Activated CD8-positive, alpha-beta memory T cell treated with anti-CD3 and anti-CD28 coated beads, Interleukin-2, amount 50 U/mL, for 48 hours (primary cell): Measurements from ENCODE around the gene MRPL43.

Source experiments
- DNase-seq: peaks from one replicate; pipeline ENCODE4 v3.0.0-alpha.2; 2020

The MRPL43 gene

DNA sequence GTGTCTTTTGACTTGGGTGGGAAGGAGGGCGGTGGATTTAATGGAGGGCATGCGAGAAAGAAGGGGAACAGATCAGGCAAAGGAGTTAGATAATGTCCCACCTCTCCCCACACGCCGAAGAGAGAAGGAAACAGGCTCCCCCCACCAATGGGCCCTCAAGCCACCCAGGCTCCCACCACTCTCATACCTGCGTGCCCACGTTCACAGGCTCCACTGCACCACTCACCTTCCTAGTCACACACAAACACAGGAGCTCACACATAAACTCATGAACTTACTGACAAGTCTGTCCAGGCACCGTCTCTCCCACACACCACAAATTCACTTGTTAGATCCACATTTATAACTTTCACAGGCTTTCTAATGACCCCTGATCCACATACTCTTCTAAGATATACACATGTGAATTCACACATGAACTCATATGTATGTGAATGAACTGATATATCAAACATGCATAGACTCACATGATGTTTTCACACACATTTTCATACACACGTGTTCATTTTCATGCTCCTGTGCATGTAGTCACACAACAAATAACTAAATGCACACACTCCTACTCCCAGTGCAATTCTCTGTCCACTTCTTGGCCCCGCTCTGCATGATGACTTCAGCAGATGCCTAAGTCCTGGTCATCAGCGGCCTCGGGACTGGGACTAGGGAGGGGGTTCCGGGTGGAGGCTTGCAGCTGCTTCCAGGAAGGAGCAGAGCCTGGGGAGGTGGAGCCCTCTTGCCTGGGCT is 13.8 kb upstream of the MRPL43 start:
- no peak for DNase-seq

DNA sequence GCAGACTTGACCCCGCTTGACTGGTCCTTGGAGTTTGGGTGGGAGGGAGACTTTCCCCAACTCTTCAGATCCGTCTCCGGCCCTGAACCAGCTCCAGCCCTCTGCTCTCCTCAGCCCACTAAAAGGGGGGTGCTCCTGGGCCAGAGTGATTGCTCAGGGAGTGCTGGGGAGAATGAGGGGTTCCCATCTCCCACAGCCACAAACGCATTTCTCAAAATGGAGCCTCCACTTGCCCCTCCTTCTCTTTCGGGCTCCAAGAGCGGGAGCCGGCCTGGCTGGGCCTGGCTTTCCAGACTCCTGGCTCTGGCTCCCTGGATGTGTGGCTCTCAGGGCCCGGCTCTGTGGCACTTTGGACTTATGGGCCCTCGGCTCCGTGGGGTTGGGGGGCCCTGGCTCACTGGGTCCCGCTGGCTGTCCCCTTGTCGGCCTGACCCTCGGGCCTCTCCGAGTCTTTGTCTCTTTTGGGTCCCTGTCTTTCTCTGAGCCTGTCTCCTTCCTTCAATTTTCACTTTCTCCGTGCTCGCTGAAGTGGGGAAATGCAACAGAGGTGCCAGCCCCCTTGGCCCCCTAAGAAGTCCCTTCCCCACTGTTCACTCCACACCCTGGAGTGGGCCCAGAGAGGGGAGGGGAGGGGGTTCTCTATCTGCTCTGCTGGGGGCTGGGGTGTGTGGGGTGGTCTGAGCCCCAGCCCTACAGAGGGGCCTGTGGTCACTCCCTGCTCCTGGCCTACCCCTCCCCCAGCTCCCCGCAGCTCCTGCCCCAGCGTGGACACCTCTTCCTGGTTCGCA is 13.0 kb upstream of the MRPL43 start:
- no peak for DNase-seq

DNA sequence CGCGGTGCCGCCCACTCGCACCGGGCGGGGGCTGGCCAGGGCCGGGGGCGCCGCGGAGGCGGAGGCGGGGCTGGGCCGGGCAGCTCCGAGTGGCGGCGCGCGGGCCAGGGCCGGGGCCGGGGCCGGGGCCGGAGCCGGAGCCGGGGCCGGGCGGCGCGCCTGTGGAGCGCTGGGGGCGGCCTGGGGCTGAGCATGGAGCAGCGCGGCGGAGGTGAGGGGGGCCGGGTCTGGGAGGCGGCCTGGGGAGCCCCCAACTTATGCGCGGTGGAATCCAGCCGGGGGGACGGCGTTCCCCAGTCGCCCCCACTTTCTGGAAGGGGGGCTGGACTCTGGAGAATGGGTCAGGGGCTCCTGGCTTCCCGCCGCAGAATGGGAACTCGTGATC is 12.4 kb upstream of the MRPL43 start, which contains the start of gene LZTS2:
Gene LZTS2 (plus strand): TSS at position 67 of the 385 bp plus-strand sequence. CDS start 2,731 bp downstream, outside the sequence.
- no peak for DNase-seq

DNA sequence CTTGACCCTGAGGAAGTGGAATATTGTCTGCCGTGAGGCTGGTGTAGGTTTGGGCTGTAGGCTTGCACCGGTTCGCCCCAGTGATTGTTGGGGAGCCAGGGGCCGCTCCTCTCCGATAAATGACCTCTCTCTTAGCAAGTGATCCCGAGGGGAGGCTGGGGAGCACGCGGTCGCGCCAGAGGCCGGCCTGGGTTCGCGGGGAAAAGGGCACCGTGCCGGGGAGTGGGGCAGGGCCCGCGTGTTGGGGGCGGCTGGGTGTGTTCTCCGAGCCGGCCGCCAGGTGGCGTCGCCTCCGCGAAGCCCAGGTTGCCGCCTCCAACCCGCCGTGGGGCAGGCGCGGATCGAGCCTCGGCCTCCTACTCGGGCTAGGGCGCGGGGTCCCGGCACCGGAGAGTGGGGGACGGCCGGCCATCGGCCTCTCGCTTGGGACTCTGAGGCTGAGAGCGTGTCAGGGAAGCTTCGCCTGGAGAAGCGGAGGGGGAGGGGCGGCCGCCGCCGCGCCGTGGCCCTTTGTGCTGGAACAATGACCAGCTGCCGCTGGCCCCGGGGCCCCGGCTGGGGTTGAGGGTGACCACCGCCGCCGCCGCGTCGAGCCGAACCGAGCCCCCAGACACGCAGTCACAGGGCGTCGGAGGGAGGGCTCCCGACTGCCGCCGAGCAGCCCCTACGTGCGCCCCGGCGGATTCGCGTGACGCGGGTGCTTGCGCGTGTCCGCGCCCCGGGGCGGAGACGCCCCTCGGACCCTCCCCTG is 11.9 kb upstream of the MRPL43 start:
- DNase-seq: peak; percentile 92

DNA sequence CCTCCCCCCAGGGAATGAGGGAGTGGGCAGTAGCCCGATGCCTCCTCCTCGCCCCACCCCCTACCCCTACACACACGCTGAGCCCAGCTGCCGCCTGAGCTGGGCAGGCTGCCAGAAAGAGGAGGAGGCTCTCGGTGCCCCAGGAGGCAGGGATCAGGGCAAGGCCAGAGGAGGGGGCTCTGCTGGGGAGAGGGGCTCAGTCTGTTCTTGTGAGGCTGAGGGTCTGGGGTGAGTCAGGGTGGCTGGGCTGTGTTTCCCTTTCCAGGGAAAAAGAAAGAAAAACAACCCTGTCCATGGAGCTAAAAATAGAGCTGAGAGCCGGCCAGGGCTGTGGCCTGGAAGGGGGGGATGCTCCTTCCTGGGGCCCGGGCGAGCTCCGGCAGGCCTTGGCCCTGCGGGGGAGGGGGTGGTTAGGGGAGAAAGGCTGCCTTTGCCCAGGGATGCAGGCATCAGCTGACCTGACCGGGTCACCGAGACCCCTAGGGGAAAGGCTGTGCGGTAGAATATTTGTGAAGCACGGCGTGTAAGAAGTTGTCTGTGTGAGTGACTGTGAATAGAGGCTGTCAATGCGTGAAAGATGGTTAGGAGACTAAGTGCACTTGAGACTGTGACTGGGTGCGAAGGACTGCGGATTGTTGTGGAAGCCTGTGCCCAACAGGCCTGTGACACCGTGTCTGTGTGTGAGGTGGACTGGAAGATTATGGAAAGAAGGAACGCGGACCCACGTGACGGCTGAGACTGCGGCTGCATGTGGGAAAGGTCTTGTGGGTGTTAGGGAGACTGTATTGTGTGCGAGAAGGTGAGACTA is 11.1 kb upstream of the MRPL43 start:
- DNase-seq: peak; percentile 84

DNA sequence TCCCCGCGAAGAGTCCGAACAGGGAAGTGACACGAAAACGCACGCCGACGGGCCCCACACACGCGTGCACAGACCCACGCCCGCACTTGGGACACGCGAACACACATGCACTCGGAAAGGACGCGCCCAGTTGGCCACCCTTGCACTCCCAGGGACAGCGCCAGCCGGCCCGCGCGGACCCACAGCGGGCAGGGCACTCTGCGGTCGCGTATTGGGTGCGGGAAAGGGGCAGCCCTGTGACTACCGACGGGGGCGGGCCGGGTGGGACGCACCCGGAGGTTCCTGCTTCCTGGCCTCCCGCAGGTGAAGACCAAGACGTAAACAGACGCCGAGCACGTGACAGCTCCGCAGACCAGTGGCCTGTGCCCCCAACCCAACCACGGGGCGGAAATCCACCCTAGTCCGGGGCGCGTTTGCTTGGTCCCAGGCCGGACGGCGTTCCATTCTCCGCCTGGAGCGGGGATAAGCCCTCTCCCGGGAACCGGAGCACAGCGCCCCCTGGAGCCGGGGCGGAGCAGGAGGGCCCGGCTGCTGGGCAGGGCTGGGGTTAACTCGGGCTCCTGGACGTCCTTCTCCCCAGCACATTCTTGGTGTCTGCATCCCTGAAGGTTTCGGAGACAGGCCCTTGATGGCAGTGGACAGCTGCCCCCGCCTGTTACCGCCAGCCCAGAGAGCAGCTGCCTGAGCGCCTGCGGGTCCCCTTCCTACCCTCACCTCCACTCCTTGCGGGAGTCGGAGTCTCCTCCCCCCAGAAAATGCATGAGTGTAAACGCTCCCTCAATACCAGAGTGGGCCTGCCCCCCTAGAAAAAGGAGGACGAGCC is 10.3 kb upstream of the MRPL43 start:
- peak; percentile 92 for DNase-seq

DNA sequence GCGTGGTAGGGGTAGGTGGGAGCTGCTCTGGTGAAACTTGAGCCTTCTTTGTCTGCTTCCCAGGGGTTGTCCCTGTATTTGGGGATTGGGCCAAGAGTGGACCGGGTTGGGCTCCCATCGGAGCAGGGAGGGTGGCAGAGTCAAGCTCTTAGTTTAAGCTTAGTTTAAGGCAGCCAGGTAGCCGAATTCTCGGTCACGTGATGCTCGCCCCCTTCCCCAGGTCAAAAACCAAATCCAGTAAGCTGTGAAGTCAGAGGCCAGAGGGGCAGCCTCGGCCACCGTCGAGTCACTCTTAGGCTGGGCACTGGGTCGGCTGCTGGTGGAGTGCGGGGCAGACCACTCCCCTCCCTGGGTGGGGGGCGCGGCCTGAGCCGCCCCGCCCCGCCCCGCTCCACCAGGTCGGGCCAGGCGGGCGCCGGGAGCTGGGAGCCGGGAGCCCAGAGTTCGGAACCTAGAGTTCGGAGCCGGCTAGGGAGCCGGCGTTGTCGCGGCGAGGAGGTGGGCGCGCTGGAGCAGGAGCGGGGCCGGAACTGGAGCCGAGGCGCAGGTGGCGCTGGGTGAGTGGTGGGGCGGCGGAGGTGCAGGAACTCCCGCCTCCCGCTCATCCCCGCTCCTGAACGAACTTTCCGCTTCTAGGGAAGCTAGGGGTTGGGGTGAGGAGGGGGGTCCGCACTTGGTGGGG is 9.5 kb upstream of the MRPL43 start:
- peak; percentile 72 for DNase-seq

DNA sequence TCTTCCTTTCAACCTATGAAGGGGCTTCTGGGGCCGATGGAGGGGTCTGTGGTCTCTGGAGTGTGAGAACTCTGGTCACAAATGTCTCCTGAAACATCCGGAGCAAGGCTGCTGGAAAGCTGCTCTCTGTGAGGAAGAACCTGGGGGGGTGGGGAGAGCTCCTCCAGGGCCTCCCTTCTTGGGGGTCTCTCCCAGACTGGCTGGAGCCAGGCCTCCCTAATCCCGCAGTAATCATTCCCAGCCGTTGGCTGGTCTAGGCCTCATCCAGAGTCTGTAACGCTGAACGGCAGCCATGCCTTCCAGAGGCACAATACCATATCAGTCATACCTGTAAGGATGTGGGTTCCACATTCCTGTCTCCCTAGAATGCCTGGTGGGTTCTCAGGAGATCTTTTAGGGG is 7.9 kb upstream of the MRPL43 start:
- DNase-seq: peak; percentile 50

DNA sequence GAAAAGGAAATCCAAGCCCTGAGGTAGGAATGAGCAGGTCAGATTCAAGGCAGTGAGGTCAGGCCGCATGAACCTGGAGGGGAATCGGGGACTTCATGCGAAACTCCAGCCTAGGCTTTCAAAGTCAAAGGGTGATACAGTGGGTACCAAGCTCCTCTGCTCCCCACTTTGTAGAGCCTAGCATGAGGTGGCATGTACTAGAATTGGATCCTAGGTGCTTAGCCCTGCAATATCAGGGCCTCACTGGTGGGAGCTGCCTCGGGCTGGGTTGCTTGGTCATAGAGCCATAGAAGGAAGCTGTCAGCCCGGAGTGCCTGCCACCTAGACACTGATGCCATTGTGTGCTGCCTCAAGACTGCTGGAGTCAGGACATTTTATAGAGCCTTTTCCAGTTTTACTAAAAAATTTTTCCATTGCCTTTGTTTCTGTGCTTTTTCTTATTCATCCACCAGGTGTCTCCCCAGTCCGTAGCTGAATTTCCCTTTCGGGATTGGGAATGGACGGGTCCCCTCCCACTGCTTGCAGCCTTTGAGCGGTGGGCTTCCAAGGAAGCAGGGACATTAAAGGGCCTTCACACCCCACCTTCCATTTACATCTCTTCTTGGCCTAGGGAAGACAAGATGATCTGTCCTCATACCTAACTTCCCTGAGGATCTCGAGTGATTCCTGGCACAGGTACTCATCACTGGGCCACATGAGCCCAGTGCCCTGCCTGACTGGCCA is 6.8 kb upstream of the MRPL43 start:
- DNase-seq: no peak

DNA sequence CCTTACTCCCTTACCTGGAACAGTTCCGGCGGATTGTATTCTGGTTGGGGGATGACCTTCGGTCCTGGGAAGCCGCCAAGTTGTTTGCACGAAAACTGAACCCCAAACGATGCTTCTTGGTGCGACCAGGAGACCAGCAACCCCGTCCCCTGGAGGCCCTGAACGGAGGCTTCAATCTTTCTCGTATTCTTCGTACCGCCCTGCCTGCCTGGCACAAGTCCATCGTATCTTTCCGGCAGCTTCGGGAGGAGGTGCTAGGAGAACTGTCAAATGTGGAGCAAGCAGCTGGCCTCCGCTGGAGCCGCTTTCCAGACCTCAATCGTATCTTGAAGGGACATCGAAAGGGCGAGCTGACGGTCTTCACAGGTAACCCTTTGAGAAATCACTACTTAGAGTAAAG is 1.8 kb upstream of the MRPL43 start:
- no peak for DNase-seq

DNA sequence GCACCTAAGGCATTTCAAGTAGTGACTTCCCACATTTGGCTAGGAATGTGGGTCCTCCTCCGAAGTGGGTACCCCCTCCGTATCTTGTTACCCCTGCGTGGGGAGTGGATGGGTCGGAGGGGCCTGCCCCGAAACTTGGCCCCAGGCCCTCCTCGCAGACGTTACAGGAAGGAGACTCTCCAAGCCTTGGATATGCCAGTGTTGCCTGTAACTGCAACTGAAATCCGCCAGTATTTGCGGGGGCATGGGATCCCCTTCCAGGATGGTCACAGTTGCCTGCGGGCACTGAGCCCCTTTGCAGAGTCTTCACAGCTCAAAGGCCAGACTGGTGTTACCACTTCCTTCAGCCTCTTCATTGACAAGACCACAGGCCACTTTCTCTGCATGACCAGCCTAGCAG is 869 bp upstream of the MRPL43 start:
- no peak for DNase-seq

DNA sequence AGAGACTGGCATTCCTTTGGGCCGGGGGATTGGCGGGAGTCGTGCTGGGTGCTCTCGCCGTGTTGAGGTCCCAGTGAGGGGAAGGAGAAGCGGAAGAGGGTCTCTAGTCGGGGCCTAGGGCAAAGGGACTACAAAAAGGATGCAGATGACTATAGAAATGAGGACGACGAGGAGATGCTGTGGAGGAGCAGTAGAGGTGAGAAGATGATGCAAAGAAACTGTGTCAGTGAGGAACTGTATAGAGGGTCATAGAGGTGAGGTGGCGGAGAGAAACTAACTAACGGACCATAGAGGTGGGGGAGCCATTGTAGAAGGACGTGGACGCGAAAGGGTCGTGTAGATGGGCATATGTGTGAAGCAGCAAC is 370 bp upstream of the MRPL43 start:
- DNase-seq: no peak

DNA sequence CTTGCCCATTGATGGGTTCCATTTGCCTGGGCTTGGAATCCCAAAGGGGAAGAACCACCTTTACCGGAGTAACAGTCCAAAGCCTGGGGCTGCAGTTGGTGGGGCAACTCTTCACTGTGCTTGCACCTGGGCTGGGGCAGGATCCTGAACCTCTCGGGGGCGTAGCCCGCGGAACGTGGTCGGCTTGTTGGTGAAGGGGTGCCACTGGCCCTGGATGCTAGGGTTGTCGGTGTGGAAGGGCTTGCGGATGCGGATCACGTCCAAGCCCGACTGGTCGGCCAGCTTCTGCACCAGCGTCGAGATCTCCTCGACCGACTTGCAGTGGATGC is 710 bp downstream of the MRPL43 start:
- DNase-seq: no peak

DNA sequence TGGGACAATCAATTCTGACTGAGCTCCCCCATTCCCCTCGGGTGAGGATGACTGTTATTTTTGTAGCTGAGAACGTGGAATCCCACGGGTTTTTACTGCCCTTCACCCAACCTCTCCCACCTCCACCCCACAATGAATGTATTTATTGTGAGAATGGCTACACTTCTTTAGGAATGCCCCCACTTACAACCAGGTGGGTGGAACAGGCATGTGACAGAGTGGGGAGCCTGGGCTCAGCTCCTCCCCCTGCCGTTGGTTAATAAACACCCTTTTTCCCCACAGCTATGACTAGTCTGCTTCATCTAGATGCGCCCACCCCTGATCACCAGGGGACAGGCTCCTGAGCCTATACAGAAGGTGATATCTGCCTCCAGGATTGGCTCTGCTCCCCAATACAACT is 2.0 kb downstream of the MRPL43 start:
- DNase-seq: no peak

DNA sequence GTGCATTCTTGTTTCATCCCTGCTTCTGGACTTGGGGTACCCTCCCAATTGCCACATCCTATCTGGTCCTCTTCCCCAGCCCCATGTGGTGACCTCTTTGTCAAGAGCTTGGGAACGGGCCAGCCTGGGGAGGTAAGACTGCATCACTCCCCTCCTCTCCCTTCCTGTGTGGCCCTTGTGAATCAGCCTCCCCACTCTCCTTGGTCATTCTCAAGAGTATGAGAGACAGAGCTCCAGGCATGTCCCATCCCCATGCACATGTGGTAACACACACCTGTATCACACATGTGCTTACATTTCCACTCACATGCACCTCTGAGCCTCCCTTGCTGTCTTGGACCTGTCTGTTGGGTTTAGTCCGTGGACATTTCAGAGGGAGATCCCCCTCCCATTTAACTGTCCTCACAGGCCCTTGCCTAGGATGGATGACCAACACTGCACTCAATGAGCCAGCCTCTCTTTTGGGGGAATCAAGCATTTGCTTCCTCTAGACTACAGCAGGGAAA is 2.6 kb downstream of the MRPL43 start:
- DNase-seq: no peak

DNA sequence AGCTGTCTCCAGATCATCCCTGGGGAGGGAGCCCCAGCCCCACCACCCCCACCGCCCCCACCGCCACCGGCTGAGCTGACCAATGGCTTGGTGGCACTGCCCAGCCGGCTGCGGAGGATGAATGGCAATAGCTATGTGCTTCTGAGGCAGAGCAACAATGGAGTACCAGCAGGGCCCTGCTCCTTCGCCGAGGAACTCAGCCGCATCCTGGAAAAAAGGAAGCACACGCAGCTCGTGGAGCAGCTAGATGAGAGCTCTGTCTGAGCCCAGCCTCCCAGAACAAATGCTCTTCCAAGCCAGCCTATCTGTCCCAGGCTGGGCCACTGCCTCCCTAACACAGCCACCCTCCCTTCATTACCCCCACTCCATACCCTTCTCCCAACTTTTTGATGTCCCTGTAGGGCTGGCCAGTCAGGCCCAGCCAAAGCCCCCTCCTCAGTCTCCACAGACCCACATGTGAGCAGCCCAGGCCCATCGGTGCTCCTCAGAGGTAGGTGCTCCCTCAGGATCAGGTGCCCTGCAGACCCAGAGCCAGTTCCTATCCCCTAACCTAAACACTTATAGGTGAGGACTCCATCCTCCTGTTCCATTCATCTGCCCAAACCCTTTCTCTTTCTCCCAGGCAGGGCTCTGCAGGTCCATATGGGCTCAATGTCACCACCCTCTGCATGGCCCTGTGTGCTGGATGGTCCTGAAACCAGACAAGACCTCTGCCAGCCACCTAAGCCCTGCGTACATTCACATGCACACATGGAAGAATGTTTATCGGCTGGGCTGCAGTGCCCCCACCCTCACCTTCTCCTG is 3.2 kb downstream of the MRPL43 start:
- DNase-seq: peak; percentile 43

DNA sequence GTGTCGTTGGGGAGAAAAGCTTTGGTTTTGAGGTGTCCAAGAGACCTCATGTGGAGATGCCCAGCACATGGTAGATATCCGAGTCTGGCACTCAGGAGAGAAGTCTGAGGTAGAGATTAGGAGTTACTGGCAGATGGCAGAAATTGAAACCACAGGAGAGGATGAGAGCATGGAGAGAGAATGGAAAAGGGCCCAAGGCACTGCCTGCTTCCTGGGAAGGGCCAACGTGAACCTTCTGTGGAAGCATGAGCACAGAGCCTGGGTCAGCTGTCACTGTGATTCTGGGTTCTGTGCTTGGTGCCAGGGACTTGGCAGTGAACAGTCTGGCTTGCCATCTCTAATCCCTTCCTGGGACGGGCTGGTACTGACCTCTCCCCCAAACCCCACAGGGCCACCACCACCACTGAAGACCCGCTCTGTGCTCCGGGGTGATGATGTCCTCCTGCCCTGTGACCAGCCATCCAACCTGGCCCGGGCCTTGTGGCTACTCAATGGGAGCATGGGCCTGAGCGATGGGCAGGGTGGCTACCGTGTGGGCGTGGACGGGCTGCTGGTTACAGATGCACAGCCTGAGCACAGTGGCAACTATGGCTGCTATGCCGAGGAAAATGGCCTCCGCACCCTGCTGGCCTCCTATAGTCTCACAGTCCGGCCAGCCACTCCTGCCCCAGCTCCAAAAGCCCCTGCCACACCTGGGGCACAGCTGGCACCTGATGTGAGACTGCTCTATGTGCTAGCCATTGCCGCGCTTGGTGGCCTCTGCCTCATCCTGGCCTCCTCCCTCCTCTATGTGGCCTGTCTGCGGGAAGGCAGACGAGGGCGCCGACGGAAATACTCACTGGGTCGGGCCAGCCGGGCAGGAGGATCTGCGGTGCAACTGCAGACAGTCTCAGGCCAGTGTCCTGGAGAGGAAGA is 4.1 kb downstream of the MRPL43 start:
- DNase-seq: peak; percentile 35

DNA sequence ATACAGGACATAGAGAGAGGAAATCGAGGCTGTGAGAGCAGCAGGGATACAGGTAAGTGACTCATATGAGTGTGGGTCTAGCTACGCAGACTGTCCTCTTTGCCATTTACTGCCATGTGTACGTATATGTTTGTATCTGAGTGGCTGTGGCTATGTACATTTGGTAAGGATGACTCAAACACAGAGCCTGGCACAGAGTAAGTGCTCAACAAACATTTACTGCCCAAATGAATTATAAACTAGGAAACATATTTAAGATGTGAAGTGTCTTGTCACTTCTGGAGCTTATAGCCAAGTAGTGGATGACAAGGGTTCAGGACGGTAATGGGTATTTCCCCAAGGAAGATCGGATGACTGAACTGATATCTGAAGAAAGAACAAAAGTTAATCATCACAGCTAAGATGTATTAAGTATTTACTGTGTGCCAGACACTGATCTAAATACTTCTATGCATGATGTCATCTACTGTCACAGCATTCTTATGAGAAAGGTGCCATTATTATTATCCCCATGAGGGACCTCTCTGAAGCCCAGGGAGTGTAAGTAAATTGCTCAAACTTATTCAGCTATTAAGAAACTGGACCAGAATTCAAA is 6.0 kb downstream of the MRPL43 start:
- DNase-seq: no peak
